Myocyte (in vitro differentiated cells): ENCODE data around the gene CALY. TPM values are rescaled to one million over a fixed set of nuclear protein-coding genes. Genes with fewer than 3 reads are reported as not detected.
A peak's percentile ranks its signal among the peaks of the same experiment; 100 is the strongest.

Source experiments
- DNase-seq: peaks from one replicate; pipeline ENCODE4 v3.0.0-alpha.2; 2012; ENCODE audit warnings: low read depth
- total RNA-seq: library from RNA; depleted of rRNA; stranded (reverse); fragments of >200 nt; gene quantifications from 2 replicates; pipeline ENCODE4 v1.2.3, GENCODE V29; 2014

The CALY gene
- total RNA-seq, 1 donor from 2014 or later = not detected

GRCh38 chr10:133351408-133352318 is 15.0 kb upstream of the CALY start:
- DNase-seq = no peak

GRCh38 chr10:133350950-133351329 is 14.2 kb upstream of the CALY start:
- peak; percentile 46 for DNase-seq

- DNase-seq = no peak
These were observed 13.7 kb upstream of the CALY start for GRCh38 chr10:133350283-133350949.

GRCh38 chr10:133349577-133350011 is 12.9 kb upstream of the CALY start:
- no peak for DNase-seq

- DNase-seq = no peak
These were observed 12.5 kb upstream of the CALY start for GRCh38 chr10:133349160-133349568.

GRCh38 chr10:133347710-133348517 is 11.2 kb upstream of the CALY start:
- no peak for DNase-seq

GRCh38 chr10:133346413-133346812 is 9.7 kb upstream of the CALY start:
- DNase-seq = no peak

GRCh38 chr10:133344236-133344635 is 7.5 kb upstream of the CALY start:
- no peak for DNase-seq

- no peak for DNase-seq
These were observed 6.9 kb upstream of the CALY start for GRCh38 chr10:133343558-133343957.

- no peak for DNase-seq
These were observed 6.2 kb upstream of the CALY start for GRCh38 chr10:133342942-133343341.

GRCh38 chr10:133341983-133342382 is 5.3 kb upstream of the CALY start:
- DNase-seq = no peak

- no peak for DNase-seq
These were observed 3.1 kb upstream of the CALY start for GRCh38 chr10:133339708-133340380.

GRCh38 chr10:133338080-133339071 is 1.7 kb upstream of the CALY start:
- DNase-seq = no peak

- DNase-seq = no peak
These were observed 652 bp upstream of the CALY start for GRCh38 chr10:133337370-133337725.

GRCh38 chr10:133336118-133336576 is 549 bp downstream of the CALY start:
- DNase-seq = no peak

- DNase-seq = peak; percentile 17
These were observed 1.2 kb downstream of the CALY start for GRCh38 chr10:133335246-133336117.

- DNase-seq = no peak
These were observed 2.0 kb downstream of the CALY start for GRCh38 chr10:133334503-133335245.
